Smooth muscle cell (in vitro differentiated cells): Measurements from ENCODE around the gene FOXK1. TPM values are rescaled to one million over a fixed set of nuclear protein-coding genes. Genes with fewer than 3 reads are reported as not detected.

Source experiments
- DNase-seq: peaks from one replicate; lab custom pipeline; 2025; ENCODE audit not compliant: unreplicated experiment; lab: John Stamatoyannopoulos, UW
- H2AFZ ChIP-seq: fragments of 200-600 bp; sonication (generic); 2 replicates; pipeline ENCODE4 v1.6.0; 2016; ENCODE audit warnings: antibody characterized with exemption, low read depth, mild to moderate bottlenecking
- H3F3A ChIP-seq: fragments of 200-600 bp; sonication (generic); 2 replicates; pipeline ENCODE4 v1.6.0; 2017; ENCODE audit warnings: antibody characterized with exemption, low read depth
- H3K27ac ChIP-seq: fragments of 200-600 bp; sonication (generic); 2 replicates; pipeline ENCODE4 v1.5.1; 2016; ENCODE audit warnings: low read depth, mild to moderate bottlenecking
- H3K27me3 ChIP-seq: fragments of 200-600 bp; sonication (generic); 2 replicates; pipeline ENCODE4 v1.6.1; 2016; ENCODE audit warnings: low read depth, mild to moderate bottlenecking
- H3K36me3 ChIP-seq: fragments of 200-600 bp; sonication (generic); 2 replicates; pipeline ENCODE4 v1.5.1; 2016; ENCODE audit warnings: low read depth
- H3K4me1 ChIP-seq: fragments of 200-600 bp; sonication (generic); 2 replicates; pipeline ENCODE4 v1.5.1; 2016; ENCODE audit warnings: low read depth
- H3K4me2 ChIP-seq: fragments of 200-600 bp; sonication (generic); 2 replicates; pipeline ENCODE4 v1.6.0; 2016; ENCODE audit warnings: mild to moderate bottlenecking
- H3K4me3 ChIP-seq: fragments of 200-600 bp; sonication (generic); 2 replicates; pipeline ENCODE4 v1.5.1; 2016; ENCODE audit warnings: mild to moderate bottlenecking
- H3K79me2 ChIP-seq: fragments of 200-600 bp; sonication (generic); 2 replicates; pipeline ENCODE4 v1.6.0; 2016; ENCODE audit warnings: low read depth, mild to moderate bottlenecking
- H3K9ac ChIP-seq: fragments of 200-600 bp; sonication (generic); 2 replicates; pipeline ENCODE4 v1.6.0; 2016; ENCODE audit warnings: low read depth
- H3K9me3 ChIP-seq: fragments of 200-600 bp; sonication (generic); replicated peaks from 2 replicates; pipeline ENCODE4 v1.5.1; 2016; ENCODE audit warnings: low read depth
- H4K20me1 ChIP-seq: fragments of 200-600 bp; sonication (generic); 2 replicates; pipeline ENCODE4 v1.6.0; 2016; ENCODE audit warnings: low read depth
- WGBS: methylation state at CpG from one replicate; pipeline ENCODE4 v1.1.7; 2016; ENCODE audit warnings: low lambda C conversion rate; 5-methylcytosine and 5-hydroxymethylcytosine counted together
- polyA plus RNA-seq: library from polyadenylated mRNA; unstranded; fragments of >200 nt; fragmentation: Nextera tagmentation; extraction: Ambion mirVana; gene quantifications from 2 replicates; pipeline ENCODE4 v1.2.1, GENCODE V29; 2016
- total RNA-seq: library from RNA; depleted of rRNA; stranded (reverse); fragments of >200 nt; gene quantifications from 2 replicates; pipeline ENCODE4 v1.2.3, GENCODE V29; 2014
- TF ChIP-seq, protein P1 (sequence below): fragments of 200-600 bp; sonication (generic); IDR thresholded peaks from 2 replicates; pipeline ENCODE4 v1.5.1; 2017; ENCODE audit warnings: borderline replicate concordance, mild to moderate bottlenecking, antibody characterized with exemption; ENCODE audit not compliant: insufficient read depth, poor library complexity, severe bottlenecking

FOXK1 gene
- total and polyA plus RNA-seq, 2 experiments from 2014 or later, result 6.0 to 11.6 TPM

DNA sequence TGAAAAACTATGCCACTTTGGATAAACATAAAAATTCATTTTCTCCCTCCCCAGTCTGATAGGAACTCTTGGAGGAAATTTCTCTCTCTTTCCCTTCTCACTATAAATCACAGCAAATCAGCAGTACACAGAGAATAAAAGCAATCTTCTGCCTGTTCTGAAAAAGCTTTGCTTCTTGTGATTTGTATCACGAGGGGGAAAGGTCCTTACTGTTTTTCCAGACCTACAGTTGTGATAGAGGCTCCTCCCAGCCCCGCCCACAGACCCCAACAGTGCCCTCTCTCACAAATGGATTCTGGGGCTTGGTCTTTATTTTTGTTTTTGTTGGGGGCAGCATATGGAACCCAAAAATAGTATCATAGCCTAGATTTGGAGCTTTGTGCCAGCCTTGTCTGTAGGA lies 12.2 kb downstream of the FOXK1 start:
- TF ChIP-seq, protein P1, sequence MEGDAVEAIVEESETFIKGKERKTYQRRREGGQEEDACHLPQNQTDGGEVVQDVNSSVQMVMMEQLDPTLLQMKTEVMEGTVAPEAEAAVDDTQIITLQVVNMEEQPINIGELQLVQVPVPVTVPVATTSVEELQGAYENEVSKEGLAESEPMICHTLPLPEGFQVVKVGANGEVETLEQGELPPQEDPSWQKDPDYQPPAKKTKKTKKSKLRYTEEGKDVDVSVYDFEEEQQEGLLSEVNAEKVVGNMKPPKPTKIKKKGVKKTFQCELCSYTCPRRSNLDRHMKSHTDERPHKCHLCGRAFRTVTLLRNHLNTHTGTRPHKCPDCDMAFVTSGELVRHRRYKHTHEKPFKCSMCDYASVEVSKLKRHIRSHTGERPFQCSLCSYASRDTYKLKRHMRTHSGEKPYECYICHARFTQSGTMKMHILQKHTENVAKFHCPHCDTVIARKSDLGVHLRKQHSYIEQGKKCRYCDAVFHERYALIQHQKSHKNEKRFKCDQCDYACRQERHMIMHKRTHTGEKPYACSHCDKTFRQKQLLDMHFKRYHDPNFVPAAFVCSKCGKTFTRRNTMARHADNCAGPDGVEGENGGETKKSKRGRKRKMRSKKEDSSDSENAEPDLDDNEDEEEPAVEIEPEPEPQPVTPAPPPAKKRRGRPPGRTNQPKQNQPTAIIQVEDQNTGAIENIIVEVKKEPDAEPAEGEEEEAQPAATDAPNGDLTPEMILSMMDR, result no peak
- no peak overlapping the region for H3K4me2 ChIP-seq
- H3K27ac ChIP-seq, result peak overlapping the region; percentile 70
- H3K79me2 ChIP-seq, result peaks cover 99% of the 10 kb centered on the region
- no peaks in the 10 kb centered on the region for H3K4me1 ChIP-seq
- no peak overlapping the region for H3K4me3 ChIP-seq
- peaks cover 100% of the 10 kb centered on the region for H4K20me1 ChIP-seq
- 77% methylated on average over 2 of the region's 2 CpGs for WGBS
- H3K9me3 ChIP-seq, result no peaks in the 10 kb centered on the region
- no peaks in the 10 kb centered on the region for H3F3A ChIP-seq
- no peak overlapping the region for H3K9ac ChIP-seq
- no peak for DNase-seq
- no peak overlapping the region for H2AFZ ChIP-seq
- H3K27me3 ChIP-seq, result no peaks in the 10 kb centered on the region
- no peaks in the 10 kb centered on the region for H3K36me3 ChIP-seq

GRCh38 chr7:4698707-4699275 lies 16.7 kb downstream of the FOXK1 start:
- H3K4me1 ChIP-seq, result no peaks in the 10 kb centered on the region
- peaks cover 99% of the 10 kb centered on the region for H4K20me1 ChIP-seq
- H3K4me2 ChIP-seq, result no peak overlapping the region
- WGBS, result 97% methylated on average over 10 of the region's 10 CpGs
- no peaks in the 10 kb centered on the region for H3K36me3 ChIP-seq
- no peak overlapping the region for H2AFZ ChIP-seq
- H3K9ac ChIP-seq, result no peak overlapping the region
- H3K4me3 ChIP-seq, result no peak overlapping the region
- H3K27me3 ChIP-seq, result no peaks in the 10 kb centered on the region
- peak overlapping the region; percentile 74 for H3K27ac ChIP-seq
- H3K9me3 ChIP-seq, result no peaks in the 10 kb centered on the region
- TF ChIP-seq, protein P1, result no peak
- DNase-seq, result no peak
- H3F3A ChIP-seq, result no peaks in the 10 kb centered on the region
- peaks cover 95% of the 10 kb centered on the region for H3K79me2 ChIP-seq

DNA sequence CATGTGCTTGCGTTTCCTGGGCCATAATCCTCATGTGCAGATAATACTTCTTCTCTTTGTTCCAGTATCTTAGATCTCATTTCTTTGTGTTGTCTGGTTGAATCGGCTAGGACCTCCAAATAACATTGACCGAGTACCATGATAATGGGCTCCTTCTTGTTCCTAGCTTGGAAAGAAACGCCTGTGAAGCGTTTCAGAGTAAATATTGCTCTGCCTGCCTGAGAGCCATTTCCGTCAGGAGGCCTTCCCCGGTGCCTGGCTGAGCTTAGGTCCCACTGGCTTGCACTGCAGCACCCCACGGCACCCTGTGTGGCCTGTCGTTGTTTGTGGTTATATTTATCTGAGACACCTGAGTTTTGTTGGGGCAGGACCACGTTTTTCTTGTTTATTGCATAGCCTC lies 17.7 kb downstream of the FOXK1 start:
- Histone ChIP-seq H3K4me1 (no peaks in the 10 kb centered on the region), H3F3A (no peaks in the 10 kb centered on the region), H3K9ac (no peak overlapping the region), H3K27ac (peak overlapping the region; percentile 74), H3K27me3 (no peaks in the 10 kb centered on the region), H3K4me2 (no peak overlapping the region), H2AFZ (no peak overlapping the region), H3K9me3 (no peaks in the 10 kb centered on the region), H3K36me3 (no peaks in the 10 kb centered on the region), H3K4me3 (no peak overlapping the region), H3K79me2 (peaks cover 95% of the 10 kb centered on the region), H4K20me1 (peaks cover 94% of the 10 kb centered on the region)
- WGBS, result 88% methylated on average over 10 of the region's 10 CpGs
- TF ChIP-seq, protein P1, result no peak
- DNase-seq, result no peak
